ENCODE measurements around the gene PARD3.

The PARD3 gene

GRCh38 chr10:34821587-34822585 is 6.8 kb upstream of the PARD3 start:
- no peak for DNase-seq

DNA sequence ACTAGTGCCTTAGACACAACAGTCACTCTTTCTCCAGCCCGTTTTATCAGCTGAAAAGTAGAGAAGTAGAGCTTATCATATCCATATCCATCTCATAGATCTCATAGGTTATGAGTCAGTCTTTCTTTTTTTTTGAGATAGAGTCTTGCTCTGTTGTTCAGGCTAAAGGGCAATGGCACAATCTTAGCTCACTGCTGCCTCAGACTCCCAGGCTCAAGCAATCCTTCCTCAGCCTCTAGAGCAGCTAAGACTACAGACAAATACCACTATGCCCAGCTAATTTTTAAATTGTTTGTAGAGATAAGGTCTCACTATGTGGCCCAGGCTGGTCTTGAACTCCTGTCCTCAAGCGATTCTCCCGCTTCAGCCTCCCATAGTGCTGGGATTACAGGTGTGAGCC is 2.5 kb upstream of the PARD3 start:
- DNase-seq: no peak

DNA sequence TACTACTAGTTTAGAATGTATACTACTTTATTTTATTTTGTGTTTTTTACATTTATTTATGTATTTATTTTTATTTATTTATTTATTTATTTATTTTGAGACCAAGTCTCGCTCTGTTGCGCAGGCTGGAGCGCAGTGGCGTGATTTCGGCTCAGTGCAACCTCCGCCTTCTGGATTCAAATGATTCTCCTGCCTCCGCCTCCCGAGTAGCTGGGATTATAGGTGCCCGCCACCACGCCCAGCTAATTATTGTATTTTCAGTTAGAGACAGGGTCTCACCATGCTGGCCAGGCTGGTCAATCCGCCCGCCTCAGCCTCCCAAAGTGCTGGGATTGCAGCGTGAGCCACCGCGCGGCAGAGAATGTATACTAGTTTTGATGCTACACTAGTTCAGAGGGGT is 2.0 kb upstream of the PARD3 start:
- no peak for DNase-seq

DNA sequence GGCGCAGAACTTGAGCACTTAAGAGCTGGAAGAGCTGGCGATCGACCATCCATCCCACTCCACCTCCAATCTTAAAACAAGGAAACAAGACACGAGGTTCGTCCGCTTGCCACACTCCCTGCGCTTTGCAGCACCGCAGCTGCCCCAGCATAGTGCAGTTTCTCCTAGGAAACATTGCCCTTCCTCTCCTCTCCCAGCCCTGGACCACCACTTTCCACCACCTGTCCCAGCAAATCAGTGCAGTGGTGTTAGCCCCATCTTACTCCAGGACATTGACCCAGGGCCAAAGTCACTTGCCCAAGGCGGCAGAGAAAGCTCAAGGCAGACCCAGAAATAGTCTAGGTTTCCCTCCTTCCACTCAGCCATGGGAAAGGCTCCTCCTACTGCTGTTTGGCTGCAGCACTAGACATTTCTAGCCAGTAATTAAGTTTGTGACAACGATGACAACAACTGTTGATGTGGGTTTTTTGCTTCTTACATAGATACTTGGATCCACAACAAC is 1.5 kb upstream of the PARD3 start:
- DNase-seq: no peak

DNA sequence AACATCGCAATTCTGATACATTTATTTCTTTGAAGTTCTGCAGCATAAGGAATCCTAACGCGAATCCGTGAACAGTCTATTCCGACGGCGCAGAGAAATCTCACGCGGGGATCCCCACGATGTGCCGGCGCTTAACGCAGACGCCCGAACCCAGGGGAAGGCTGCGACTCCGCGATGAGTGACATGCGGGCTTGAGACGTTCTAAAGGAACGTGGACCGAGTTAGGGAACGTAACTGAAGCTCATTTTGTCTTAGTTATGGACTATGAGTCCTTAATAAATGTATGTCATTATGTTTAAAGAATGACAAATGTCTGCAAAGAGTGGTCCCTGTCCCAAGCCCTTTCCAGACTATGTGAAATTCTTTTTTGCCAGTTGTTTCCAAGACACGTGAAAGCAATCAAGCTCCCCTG is 995 bp upstream of the PARD3 start:
- DNase-seq: no peak

DNA sequence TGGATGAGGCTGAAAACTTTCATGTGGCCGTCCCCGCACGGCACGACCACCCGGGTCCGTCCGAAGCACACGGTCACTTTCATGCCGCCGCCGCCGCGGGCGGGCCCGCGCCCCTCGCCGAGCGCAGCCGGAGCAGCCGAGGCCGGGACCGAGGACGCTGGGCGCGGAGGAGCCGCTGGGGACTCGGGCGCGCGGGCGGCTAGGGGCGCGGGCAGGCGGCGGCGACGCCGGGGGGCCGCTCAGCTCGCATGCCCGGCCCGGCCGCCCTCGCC is 247 bp downstream of the PARD3 start:
- DNase-seq: no peak

- DNase-seq: peak; percentile 14
Observed at GRCh38 chr10:34814223-34814912, 728 bp downstream of the PARD3 start.

- no peak for DNase-seq
Observed at GRCh38 chr10:34813626-34814222, 1.4 kb downstream of the PARD3 start.

GRCh38 chr10:34812771-34813170 is 2.3 kb downstream of the PARD3 start:
- no peak for DNase-seq

DNA sequence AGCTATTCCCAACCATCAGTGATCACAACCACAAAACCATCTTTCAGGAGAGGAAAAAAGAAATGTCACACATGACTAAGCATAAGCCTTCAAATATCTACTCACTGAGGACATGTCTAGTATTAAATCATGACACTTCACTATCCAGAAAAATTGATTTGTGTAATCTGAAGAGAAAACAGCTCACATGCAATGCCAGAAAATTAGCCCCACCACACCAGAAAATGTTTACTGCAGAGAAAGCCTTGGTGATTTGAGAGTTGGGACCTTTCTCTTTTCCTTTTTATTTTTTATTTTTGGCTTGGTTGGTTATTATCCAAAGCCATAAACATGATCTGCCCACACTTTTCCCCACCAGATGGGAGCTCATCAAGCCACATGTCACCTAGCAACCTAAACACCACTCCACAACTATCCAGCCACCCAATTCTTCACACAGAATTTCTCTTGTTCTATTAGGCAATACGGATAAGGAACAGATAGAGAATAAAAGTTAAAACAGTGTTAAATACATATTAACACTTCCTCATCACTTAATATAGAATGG is 3.1 kb downstream of the PARD3 start:
- DNase-seq: no peak

GRCh38 chr10:34811126-34811967 is 3.7 kb downstream of the PARD3 start:
- no peak for DNase-seq

DNA sequence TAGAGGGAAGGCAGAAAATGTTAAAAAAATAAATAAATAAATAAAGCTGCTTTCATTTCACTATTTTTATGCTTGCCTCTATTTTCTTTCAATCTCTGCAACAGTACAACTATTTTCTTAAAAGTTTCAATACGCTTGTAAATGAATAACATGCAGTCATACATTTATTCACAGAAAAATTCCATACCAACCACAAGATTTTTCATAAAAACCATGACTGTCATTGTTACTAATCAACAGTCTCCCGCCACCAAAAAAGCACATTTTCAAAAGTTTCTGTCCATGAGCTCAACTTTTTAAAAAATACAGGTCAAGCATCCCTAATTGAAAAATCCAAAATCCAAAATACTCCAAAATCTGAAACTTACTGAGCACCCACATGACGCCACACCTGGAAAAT is 5.3 kb downstream of the PARD3 start:
- no peak for DNase-seq

GRCh38 chr10:34808801-34809745 is 6.0 kb downstream of the PARD3 start:
- peak; percentile 67 for DNase-seq

DNA sequence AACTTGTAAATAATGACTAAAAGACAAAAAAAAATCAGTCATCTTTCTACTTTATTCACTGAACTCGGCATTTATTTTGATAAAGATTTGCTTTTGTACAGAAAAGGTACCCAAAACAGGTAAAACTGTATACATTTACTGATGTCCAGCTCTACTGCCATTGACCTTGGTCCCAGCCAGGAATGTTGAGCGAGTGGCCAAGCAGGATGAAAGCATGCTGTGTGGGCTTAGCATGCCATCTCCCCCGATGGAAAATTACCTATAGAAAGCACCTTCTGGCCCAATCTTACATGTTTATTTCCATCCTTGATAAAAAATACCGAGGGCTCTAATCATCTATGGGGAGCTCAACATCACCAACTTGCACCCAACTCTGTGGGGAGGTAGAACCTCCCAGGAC is 6.8 kb downstream of the PARD3 start:
- no peak for DNase-seq

DNA sequence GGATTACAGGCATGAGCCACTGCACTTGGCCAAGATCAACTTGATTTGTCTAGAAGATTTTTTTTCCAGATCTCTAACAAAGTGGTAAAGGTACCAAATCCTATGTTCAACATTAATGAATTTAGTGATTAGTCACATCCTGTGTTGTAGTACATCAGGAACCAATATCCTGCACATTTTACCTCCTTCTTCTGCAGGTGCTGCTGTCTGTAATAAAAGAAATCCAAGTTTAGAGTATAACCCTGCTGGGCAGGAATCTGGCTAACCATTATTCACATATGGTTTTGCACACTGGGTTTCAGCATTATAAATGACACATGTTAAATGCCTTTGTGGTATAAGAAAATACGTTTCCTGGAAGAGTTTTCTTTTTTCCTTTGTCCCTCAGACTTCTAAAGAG is 10.8 kb downstream of the PARD3 start:
- no peak for DNase-seq

DNA sequence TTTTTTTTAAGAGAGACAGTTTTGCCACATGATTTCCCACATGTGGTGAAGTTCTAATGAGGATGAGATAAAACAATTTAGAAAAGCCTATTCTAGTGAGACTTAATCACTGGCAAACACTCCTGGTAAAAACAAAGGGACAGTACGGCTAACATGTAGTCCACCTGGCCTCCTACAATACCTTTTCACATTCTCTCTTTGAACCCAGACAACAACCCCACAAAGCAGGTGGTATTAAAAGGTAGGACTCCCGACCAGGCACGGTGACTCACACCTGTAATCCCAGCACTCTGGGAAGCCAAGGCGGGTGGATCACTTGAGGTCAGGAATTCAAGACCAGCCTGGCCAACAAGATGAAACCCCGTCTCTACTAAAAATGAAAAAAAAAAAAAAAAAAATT is 12.4 kb downstream of the PARD3 start:
- no peak for DNase-seq

DNA sequence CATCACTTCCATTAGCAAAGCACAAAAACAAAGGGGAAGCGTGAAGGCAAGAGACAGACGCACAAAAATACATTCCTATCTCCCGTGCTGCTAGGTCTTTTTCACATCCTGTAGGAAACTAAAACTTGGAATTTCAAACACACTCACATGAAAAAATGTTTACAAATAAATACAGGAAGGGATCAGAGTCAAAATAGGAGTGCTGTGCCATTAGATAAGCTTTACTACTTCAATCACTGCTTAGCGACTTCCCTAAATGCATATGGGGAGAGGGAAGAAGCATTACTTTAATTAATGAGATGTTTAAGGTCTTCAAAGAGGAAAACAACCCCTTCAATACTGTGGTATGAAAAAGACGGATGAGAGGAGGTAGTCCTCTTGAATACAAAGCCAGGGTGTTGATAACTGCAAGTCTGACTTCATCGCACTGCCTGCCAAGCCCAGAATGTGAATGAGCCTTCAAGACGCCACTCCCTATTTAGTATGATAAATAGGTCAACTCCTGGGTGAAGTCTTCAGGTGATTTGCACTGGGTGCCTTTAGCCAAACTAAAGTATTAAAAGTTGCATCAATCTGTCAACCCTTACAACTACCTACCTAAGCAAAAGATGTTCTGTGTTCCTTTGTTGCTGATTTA is 13.9 kb downstream of the PARD3 start:
- DNase-seq: no peak

DNA sequence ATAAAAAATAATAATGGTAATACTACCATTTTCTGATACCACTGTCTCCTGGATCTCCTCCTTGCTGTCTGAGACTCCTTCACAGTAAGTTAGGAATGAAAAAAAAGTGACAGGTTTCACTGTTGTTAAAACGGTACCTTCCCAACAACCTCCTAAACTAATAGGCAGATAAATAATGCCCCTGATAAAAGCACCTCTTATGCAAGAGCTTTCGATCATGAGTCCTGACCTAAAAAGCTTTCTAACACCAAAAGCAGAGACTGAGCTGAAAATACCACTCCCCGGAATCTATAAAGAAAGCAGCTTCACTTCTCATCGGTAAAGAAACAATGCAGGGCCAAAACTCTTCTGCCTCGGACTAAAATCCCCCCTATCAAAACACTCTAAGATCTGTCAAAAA is 14.5 kb downstream of the PARD3 start:
- no peak for DNase-seq

GRCh38 chr10:34798654-34799053 is 16.4 kb downstream of the PARD3 start:
- no peak for DNase-seq

DNA sequence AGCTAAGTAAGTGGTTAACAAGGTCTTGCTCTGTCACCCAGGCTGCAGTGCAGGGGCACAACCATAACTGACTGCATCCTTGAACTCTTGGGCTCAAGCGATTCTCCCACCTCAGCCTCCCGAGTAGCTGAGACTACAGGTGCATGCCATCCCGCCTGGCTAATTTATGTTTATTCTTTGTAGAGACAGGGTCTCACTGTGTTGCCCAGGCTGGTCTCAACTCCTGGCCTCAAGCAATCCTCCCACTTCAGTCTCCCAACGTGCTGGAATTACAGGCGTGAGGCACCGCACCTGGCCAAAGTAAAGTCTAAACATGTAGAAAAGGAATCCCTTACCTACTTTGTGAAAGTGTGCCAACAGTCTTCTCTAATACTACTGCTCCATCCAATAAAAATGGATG is 17.9 kb downstream of the PARD3 start:
- no peak for DNase-seq

GRCh38 chr10:34796133-34796532 is 19.0 kb downstream of the PARD3 start:
- DNase-seq: no peak
